ENCODE results near the gene FAM236D.
"Not testable (repeated sequence)": the region's sequence is repeated elsewhere in the genome, so short reads cannot be mapped to it uniquely, and the experiment has no call there.

The FAM236D gene

DNA sequence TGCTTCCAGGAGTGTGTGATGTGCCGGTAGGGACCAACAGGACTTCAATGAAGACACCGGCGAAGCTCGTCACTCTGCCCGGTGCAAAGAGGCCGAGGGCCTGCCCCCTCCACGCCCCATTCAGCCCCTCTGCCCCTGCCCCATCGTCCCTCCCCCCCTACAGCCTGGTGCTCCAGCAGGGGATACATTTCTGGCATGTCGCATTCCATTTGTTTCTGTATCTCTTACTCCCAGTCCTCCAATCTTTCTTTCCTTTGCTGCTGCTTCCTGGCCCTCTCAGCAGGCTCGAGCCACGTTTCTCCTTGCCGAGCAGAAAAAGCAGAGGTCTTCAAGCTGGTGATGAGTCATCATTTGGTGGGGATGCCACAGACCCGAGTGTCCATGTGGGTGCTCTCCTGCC lies at the start of gene FAM236D:
FAM236D (minus strand) TSS at position 101 of the 400 bp plus-strand sequence; CDS start at position 1, 100 bp downstream.
- not testable (repeated sequence) for DNase-seq; H3K9me2 ChIP-seq (replicated peaks; ENCODE audit: insufficient read depth, low read length); H3K9ac ChIP-seq (ENCODE audit: low read length); H3K9me3 ChIP-seq (replicated peaks; ENCODE audit: insufficient read depth, low read length); H4K20me1 ChIP-seq (ENCODE audit: insufficient read depth, low read length); H3K36me3 ChIP-seq (replicated peaks; ENCODE audit: insufficient read depth, low read length); H3K27me3 ChIP-seq (replicated peaks; ENCODE audit: insufficient read depth, low read length); H3K27ac ChIP-seq (ENCODE audit: low read length); H3K4me1 ChIP-seq (ENCODE audit: low read length); H2AFZ ChIP-seq (ENCODE audit: low read length); H3K79me2 ChIP-seq (ENCODE audit: low read length); H3K4me3 ChIP-seq (ENCODE audit: low read length); H3F3A ChIP-seq (ENCODE audit: insufficient read depth, low read length); H3K4me2 ChIP-seq (ENCODE audit: low read depth, low read length)

DNA sequence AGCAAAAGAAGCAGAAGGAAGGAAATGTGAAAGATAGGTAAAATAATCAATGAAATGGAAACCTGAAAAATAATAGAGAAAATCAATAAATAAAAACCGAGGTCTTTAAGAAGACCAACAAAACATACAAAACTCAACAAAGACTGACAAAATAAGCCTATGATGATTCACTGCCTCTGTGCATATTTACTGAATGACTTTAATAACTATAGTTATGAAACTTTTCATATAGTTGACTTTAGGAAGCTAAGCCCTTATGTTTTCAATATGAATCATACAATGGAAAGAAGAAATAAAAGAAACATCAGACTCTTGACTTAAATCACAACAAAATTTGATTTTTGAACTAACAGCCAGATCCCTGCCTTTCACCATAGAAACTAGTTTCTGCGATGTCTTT lies 29.5 kb upstream of the FAM236D start:
- H3K9me2 ChIP-seq (replicated peaks; ENCODE audit: insufficient read depth, low read length); H3K9me3 ChIP-seq (replicated peaks; ENCODE audit: insufficient read depth, low read length); H3K9ac ChIP-seq (ENCODE audit: low read length); H3K4me3 ChIP-seq (ENCODE audit: low read length); H3K27me3 ChIP-seq (replicated peaks; ENCODE audit: insufficient read depth, low read length); H3K4me2 ChIP-seq (ENCODE audit: low read depth, low read length); H2AFZ ChIP-seq (ENCODE audit: low read length); DNase-seq; H3K4me1 ChIP-seq (ENCODE audit: low read length); H3F3A ChIP-seq (ENCODE audit: insufficient read depth, low read length); H4K20me1 ChIP-seq (ENCODE audit: insufficient read depth, low read length); H3K36me3 ChIP-seq (replicated peaks; ENCODE audit: insufficient read depth, low read length); H3K79me2 ChIP-seq (ENCODE audit: low read length); H3K27ac ChIP-seq (ENCODE audit: low read length): not testable (repeated sequence)

DNA sequence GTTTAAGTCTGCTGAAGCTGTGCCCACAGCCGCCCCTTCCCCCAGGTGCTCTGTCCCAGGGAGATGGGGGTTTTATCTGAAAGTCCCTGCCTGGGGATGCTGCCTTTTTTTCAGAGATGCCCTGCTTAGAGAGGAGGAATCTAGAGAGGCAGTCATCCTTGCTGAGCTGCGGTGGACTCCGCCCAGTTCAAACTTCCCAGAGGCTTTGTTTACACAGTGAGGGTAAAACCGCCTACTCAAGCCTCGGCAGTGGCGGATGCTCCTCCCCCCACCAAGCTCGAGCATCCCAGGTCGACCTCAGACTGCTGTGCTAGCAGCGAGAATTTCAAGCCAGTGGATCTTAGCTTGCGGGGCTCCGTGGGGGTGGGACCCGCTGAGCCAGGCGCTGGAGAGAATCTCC lies 22.7 kb upstream of the FAM236D start:
- H3K4me2 ChIP-seq (ENCODE audit: low read depth, low read length); H3K9me2 ChIP-seq (replicated peaks; ENCODE audit: insufficient read depth, low read length): not testable (repeated sequence)

DNA sequence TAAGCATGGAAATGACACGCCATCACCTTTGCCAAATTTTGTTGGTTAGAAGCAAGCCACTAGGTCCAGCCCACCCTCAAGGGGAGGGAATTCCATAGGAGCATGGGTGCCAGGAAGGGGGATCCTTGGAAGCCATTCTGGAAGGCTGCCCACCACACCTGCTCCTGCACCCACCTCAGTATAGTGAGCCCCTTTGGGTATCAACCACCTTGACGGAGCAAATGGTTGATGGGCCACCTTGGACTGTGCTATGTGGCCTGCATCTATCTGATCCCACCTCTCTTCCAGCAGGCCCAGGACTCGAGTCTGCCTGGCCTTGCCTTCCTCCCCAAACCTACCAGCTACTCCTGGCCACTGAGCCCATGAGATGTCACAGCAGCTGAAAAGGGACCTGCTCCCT lies 17.6 kb downstream of the FAM236D start:
- H3K9ac ChIP-seq (ENCODE audit: low read length); H3K79me2 ChIP-seq (ENCODE audit: low read length); H2AFZ ChIP-seq (ENCODE audit: low read length); H3K27me3 ChIP-seq (replicated peaks; ENCODE audit: insufficient read depth, low read length); H4K20me1 ChIP-seq (ENCODE audit: insufficient read depth, low read length); H3K36me3 ChIP-seq (replicated peaks; ENCODE audit: insufficient read depth, low read length); H3K9me3 ChIP-seq (replicated peaks; ENCODE audit: insufficient read depth, low read length); H3K4me1 ChIP-seq (ENCODE audit: low read length); H3F3A ChIP-seq (ENCODE audit: insufficient read depth, low read length); H3K9me2 ChIP-seq (replicated peaks; ENCODE audit: insufficient read depth, low read length); DNase-seq; H3K27ac ChIP-seq (ENCODE audit: low read length); H3K4me2 ChIP-seq (ENCODE audit: low read depth, low read length); H3K4me3 ChIP-seq (ENCODE audit: low read length): not testable (repeated sequence)

More for the DNA sequence above, 22.7 kb upstream of the FAM236D start:
- not testable (repeated sequence) for H3K4me3 ChIP-seq (ENCODE audit: low read length); H3K79me2 ChIP-seq (ENCODE audit: low read length); H3K4me1 ChIP-seq (ENCODE audit: low read length); H3K9me3 ChIP-seq (replicated peaks; ENCODE audit: insufficient read depth, low read length); H3K36me3 ChIP-seq (replicated peaks; ENCODE audit: insufficient read depth, low read length); DNase-seq; H2AFZ ChIP-seq (ENCODE audit: low read length); H3K9ac ChIP-seq (ENCODE audit: low read length); H3K27ac ChIP-seq (ENCODE audit: low read length); H3K27me3 ChIP-seq (replicated peaks; ENCODE audit: insufficient read depth, low read length); H3F3A ChIP-seq (ENCODE audit: insufficient read depth, low read length); H4K20me1 ChIP-seq (ENCODE audit: insufficient read depth, low read length)

DNA sequence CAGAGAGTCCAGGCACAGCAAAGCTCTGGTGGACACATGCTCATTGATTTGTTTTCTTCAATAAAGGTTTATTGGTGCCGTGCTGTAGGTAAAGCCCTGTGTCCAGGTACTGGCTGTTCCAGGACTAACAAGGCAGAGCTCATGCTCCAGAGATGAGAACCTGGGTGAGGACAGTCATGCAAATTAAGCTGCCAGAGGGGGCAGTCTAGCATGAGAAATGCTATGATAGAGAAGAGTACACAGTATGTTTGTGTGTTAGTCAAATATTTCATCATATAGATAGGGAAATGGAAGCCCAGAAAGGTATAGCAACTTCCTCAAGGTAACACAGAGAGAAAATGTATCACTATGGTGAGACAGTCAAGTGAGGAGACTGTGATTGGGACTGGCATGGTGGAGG lies 19.9 kb downstream of the FAM236D start:
- H3K9me2 ChIP-seq (replicated peaks; ENCODE audit: insufficient read depth, low read length); H3K9me3 ChIP-seq (replicated peaks; ENCODE audit: insufficient read depth, low read length); H4K20me1 ChIP-seq (ENCODE audit: insufficient read depth, low read length); H3K79me2 ChIP-seq (ENCODE audit: low read length); H3K4me3 ChIP-seq (ENCODE audit: low read length); H3K4me1 ChIP-seq (ENCODE audit: low read length); H3K27me3 ChIP-seq (replicated peaks; ENCODE audit: insufficient read depth, low read length); H3F3A ChIP-seq (ENCODE audit: insufficient read depth, low read length); H2AFZ ChIP-seq (ENCODE audit: low read length); H3K9ac ChIP-seq (ENCODE audit: low read length); H3K36me3 ChIP-seq (replicated peaks; ENCODE audit: insufficient read depth, low read length); H3K4me2 ChIP-seq (ENCODE audit: low read depth, low read length); H3K27ac ChIP-seq (ENCODE audit: low read length); DNase-seq: not testable (repeated sequence)

DNA sequence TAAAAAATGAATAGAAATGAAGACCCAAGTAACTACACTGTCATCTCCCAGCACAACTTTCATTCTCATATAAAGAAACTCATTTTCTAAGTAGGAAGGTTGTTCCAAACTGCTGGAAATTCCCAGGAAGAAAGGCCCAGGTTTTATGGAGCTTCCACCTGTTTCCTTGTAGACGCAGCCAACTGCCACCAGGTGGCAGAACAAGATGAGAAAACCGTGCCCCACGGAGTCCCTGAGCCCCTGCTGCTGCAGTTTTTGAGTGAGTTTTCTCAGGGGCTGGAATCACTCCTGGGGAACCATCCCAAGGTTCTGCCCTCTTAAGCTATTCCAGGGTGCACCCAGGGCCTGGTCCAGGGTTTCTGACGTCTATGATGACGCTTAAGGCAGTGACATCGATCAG lies 24.0 kb downstream of the FAM236D start:
- not testable (repeated sequence) for H3K27me3 ChIP-seq (replicated peaks; ENCODE audit: insufficient read depth, low read length); H3K9ac ChIP-seq (ENCODE audit: low read length); H3F3A ChIP-seq (ENCODE audit: insufficient read depth, low read length); H3K36me3 ChIP-seq (replicated peaks; ENCODE audit: insufficient read depth, low read length); DNase-seq; H3K4me3 ChIP-seq (ENCODE audit: low read length); H3K27ac ChIP-seq (ENCODE audit: low read length); H3K9me3 ChIP-seq (replicated peaks; ENCODE audit: insufficient read depth, low read length); H2AFZ ChIP-seq (ENCODE audit: low read length); H3K79me2 ChIP-seq (ENCODE audit: low read length); H3K4me2 ChIP-seq (ENCODE audit: low read depth, low read length); H3K9me2 ChIP-seq (replicated peaks; ENCODE audit: insufficient read depth, low read length); H4K20me1 ChIP-seq (ENCODE audit: insufficient read depth, low read length); H3K4me1 ChIP-seq (ENCODE audit: low read length)

DNA sequence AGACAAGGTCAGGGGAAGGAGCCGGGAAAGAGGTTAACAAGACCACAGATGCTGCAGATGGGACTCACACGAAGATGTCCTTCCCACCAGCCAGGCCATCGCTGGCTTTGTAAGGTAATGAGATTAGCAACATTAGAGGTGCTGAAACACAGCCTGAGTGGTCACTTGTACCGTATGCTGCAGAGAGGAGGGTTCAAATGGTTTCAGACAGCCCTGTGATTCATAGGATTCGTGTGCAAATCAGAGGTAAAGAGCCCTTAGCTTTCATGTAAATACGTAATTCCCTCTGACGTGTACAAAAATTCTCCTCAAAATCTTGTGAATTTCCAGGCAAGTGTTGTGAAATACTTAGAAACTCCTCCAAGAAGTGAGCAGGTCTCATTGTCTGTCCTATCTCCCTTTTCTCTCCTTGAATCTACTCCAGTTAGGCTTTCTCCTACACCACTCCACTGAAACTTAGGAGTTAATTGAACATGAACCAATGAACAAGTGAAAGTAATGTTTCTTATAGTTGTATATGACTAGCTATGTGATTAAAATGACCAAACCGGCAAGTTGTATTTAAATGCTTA lies 24.6 kb downstream of the FAM236D start:
- not testable (repeated sequence) for H3K79me2 ChIP-seq (ENCODE audit: low read length); H3K4me3 ChIP-seq (ENCODE audit: low read length); H3K36me3 ChIP-seq (replicated peaks; ENCODE audit: insufficient read depth, low read length); H3K27ac ChIP-seq (ENCODE audit: low read length); H3K4me1 ChIP-seq (ENCODE audit: low read length); H3K4me2 ChIP-seq (ENCODE audit: low read depth, low read length); H3F3A ChIP-seq (ENCODE audit: insufficient read depth, low read length); H2AFZ ChIP-seq (ENCODE audit: low read length); H3K27me3 ChIP-seq (replicated peaks; ENCODE audit: insufficient read depth, low read length); DNase-seq; H3K9ac ChIP-seq (ENCODE audit: low read length); H3K9me2 ChIP-seq (replicated peaks; ENCODE audit: insufficient read depth, low read length); H3K9me3 ChIP-seq (replicated peaks; ENCODE audit: insufficient read depth, low read length); H4K20me1 ChIP-seq (ENCODE audit: insufficient read depth, low read length)

DNA sequence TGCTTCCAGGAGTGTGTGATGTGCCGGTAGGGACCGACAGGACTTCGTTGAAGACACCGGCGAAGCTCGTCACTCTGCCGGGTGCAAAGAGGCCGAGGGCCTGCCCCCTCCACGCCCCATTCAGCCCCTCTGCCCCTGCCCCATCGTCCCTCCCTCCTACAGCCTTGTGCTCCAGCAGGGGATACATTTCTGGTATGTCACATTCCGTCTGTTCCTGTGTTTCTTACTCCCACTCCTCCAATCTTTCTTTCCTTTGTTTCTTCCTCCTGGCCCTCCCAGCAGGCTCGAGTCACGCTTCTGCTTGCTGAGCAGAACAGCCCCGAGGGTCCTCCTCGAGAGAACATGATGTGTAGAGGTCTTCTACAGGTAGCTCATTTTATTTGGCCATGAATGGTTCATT lies 25.4 kb downstream of the FAM236D start, which contains the start of gene FAM236B:
FAM236B (minus strand) TSS at position 101 of the 400 bp plus-strand sequence; CDS start at position 1, 100 bp downstream.
- not testable (repeated sequence) for H4K20me1 ChIP-seq (ENCODE audit: insufficient read depth, low read length); H3F3A ChIP-seq (ENCODE audit: insufficient read depth, low read length); H2AFZ ChIP-seq (ENCODE audit: low read length); H3K9ac ChIP-seq (ENCODE audit: low read length); H3K9me3 ChIP-seq (replicated peaks; ENCODE audit: insufficient read depth, low read length); H3K4me1 ChIP-seq (ENCODE audit: low read length); DNase-seq; H3K4me2 ChIP-seq (ENCODE audit: low read depth, low read length); H3K27ac ChIP-seq (ENCODE audit: low read length); H3K79me2 ChIP-seq (ENCODE audit: low read length); H3K9me2 ChIP-seq (replicated peaks; ENCODE audit: insufficient read depth, low read length); H3K27me3 ChIP-seq (replicated peaks; ENCODE audit: insufficient read depth, low read length); H3K36me3 ChIP-seq (replicated peaks; ENCODE audit: insufficient read depth, low read length); H3K4me3 ChIP-seq (ENCODE audit: low read length)

All from MM.1S (cell line).